Calu3 (cell line): ENCODE measurements around the gene C16orf92. TPM values are rescaled to one million over a fixed set of nuclear protein-coding genes. Genes with fewer than 3 reads are reported as not detected.

Experiments used
- BruUV-seq: library from RNA; stranded (reverse); fragments of 400-500 nt; replicated peaks from 2 replicates; lab custom pipeline; 2021; lab: Mats Ljungman, UMichigan
- CTCF ChIA-PET: fragments of 300-600 bp; sonication (Branson Sonifier 250); formaldehyde crosslinking; loops from one replicate; lab custom pipeline; 2022; ENCODE audit warnings: antibody characterized with exemption; lab: Charles Lee
- DNase-seq: peaks from one replicate; pipeline ENCODE4 v3.0.0; 2022
- H3K27ac Mint-ChIP-seq: one replicate; pipeline ENCODE4 v1.8.0; 2022; ENCODE audit warnings: mixed read lengths; ENCODE audit not compliant: unreplicated experiment
- H3K27me3 Mint-ChIP-seq: one replicate; pipeline ENCODE4 v1.8.0; 2022; ENCODE audit warnings: mixed read lengths; ENCODE audit not compliant: unreplicated experiment
- H3K36me3 Mint-ChIP-seq: one replicate; pipeline ENCODE4 v1.8.0; 2022; ENCODE audit warnings: mild to moderate bottlenecking, moderate library complexity, mixed read lengths; ENCODE audit not compliant: insufficient read depth, unreplicated experiment
- H3K4me1 Mint-ChIP-seq: one replicate; pipeline ENCODE4 v1.8.0; 2022; ENCODE audit warnings: mild to moderate bottlenecking, low read depth, mixed read lengths; ENCODE audit not compliant: unreplicated experiment
- H3K4me3 Mint-ChIP-seq: one replicate; pipeline ENCODE4 v1.8.0; 2022; ENCODE audit warnings: mild to moderate bottlenecking, low read depth, moderate library complexity, mixed read lengths; ENCODE audit not compliant: unreplicated experiment
- H3K9me3 Mint-ChIP-seq: one replicate; pipeline ENCODE4 v1.8.0; 2022; ENCODE audit warnings: low read depth, mixed read lengths; ENCODE audit not compliant: unreplicated experiment
- CTCF ChIP-seq: fragments of 200-600 bp; IDR thresholded peaks from one replicate; pipeline ENCODE4 v1.8.0; 2022; ENCODE audit warnings: antibody characterized with exemption; ENCODE audit not compliant: unreplicated experiment
- intact Hi-C: fragments of 100-400 bp; cut with micrococcal nuclease; formaldehyde crosslinking; loops from one replicate; pipeline ENCODE4 v1.10.0; 2022; ENCODE audit not compliant: unreplicated experiment
- total RNA-seq: library from RNA; stranded (reverse); gene quantifications from 2 replicates; pipeline ENCODE4 v1.2.3, GENCODE V29; 2022

Gene C16orf92
- total RNA-seq, 1 experiment from 2014 or later, result not detected

GRCh38 chr16:30018731-30019158 lies 4.3 kb upstream of the C16orf92 start:
- Mint-ChIP-seq H3K4me3 (no peak overlapping the region), H3K27ac (no peak overlapping the region), H3K9me3 (no peaks in the 10 kb centered on the region), H3K36me3 (peaks cover 9% of the 10 kb centered on the region), H3K4me1 (peaks cover 9% of the 10 kb centered on the region), H3K27me3 (peaks cover 3% of the 10 kb centered on the region)
- TF ChIP-seq CTCF, result no peak
- intact Hi-C loops, result no loop called here
- CTCF ChIA-PET, result interaction anchor here (1.2 kb wide), 1 partner anchor 13 kb away, joined by 3 read pairs; no protein-coding TSS in a partner anchor
- DNase-seq, result no peak
- no TSS peak for BruUV-seq

- peaks cover 52% of the 10 kb centered on the region for H3K27me3 Mint-ChIP-seq
- TF ChIP-seq CTCF, result no peak
- no peak for DNase-seq
- CTCF ChIA-PET, result interaction anchor here (1.7 kb wide), 1 partner anchor 8 kb away, joined by 6 read pairs; no protein-coding TSS in a partner anchor
- intact Hi-C loops, result loop anchor here (5.0 kb wide), 2 partner anchors 201 to 321 kb away; partner anchors contain the start of gene MVP
- H3K27ac Mint-ChIP-seq, result no peak overlapping the region
- no TSS peak for BruUV-seq
- H3K36me3 Mint-ChIP-seq, result peaks cover 15% of the 10 kb centered on the region
- no peak overlapping the region for H3K4me3 Mint-ChIP-seq
- peaks cover 18% of the 10 kb centered on the region for H3K4me1 Mint-ChIP-seq
- no peaks in the 10 kb centered on the region for H3K9me3 Mint-ChIP-seq
These were observed 588 bp downstream of the C16orf92 start for GRCh38 chr16:30023586-30023985.

- Mint-ChIP-seq H3K4me1 (peaks cover 18% of the 10 kb centered on the region), H3K27ac (no peak overlapping the region), H3K9me3 (no peaks in the 10 kb centered on the region), H3K36me3 (peaks cover 15% of the 10 kb centered on the region), H3K27me3 (peaks cover 61% of the 10 kb centered on the region), H3K4me3 (no peak overlapping the region)
- intact Hi-C loops, result loop anchor here (5.0 kb wide), 2 partner anchors 202 to 322 kb away; partner anchors contain the start of gene MVP
- BruUV-seq, result no TSS peak
- CTCF ChIA-PET, result no interaction called here
- DNase-seq, result no peak
- TF ChIP-seq CTCF, result no peak
These were observed 1.5 kb downstream of the C16orf92 start for GRCh38 chr16:30024451-30024850.

- no peak for TF ChIP-seq CTCF
- H3K4me3 Mint-ChIP-seq, result no peak overlapping the region
- DNase-seq, result no peak
- H3K4me1 Mint-ChIP-seq, result peaks cover 18% of the 10 kb centered on the region
- peaks cover 15% of the 10 kb centered on the region for H3K36me3 Mint-ChIP-seq
- no peak overlapping the region for H3K27ac Mint-ChIP-seq
- peaks cover 68% of the 10 kb centered on the region for H3K27me3 Mint-ChIP-seq
- no peaks in the 10 kb centered on the region for H3K9me3 Mint-ChIP-seq
- CTCF ChIA-PET, result no interaction called here
- no TSS peak for BruUV-seq
- intact Hi-C loops, result no loop called here
These were observed 2.2 kb downstream of the C16orf92 start for GRCh38 chr16:30025156-30025555.
